HepG2 (cell line): ENCODE results near the gene WDR37. TPM values are rescaled to one million over a fixed set of nuclear protein-coding genes. Genes with fewer than 3 reads are reported as not detected.

Experiments used
- ARID5B ChIP-seq: IDR thresholded peaks from 2 replicates; pipeline ENCODE4 v1.4.0; 2020; ENCODE audit warnings: mild to moderate bottlenecking, missing genetic modification reagents
- CENPT ChIP-seq: sonication (generic); formaldehyde crosslinking; IDR thresholded peaks from 2 replicates; pipeline ENCODE4 v1.8.0; 2022; ENCODE audit warnings: low read depth, mild to moderate bottlenecking, moderate library complexity, missing genetic modification reagents
- DPF2 ChIP-seq: sonication (generic); formaldehyde crosslinking; IDR thresholded peaks from 2 replicates; pipeline ENCODE4 v1.4.0; 2020; ENCODE audit warnings: mild to moderate bottlenecking, low read depth, missing genetic modification reagents, borderline replicate concordance
- FOXK2 ChIP-seq: fragments of 450-650 bp; IDR thresholded peaks from 2 replicates; pipeline ENCODE4 v1.6.1; 2016
- FOXM1 ChIP-seq: sonication (generic); formaldehyde crosslinking; IDR thresholded peaks from 2 replicates; pipeline ENCODE4 v1.5.0; 2020; ENCODE audit warnings: missing genetic modification reagents
- HDAC1 ChIP-seq: sonication (generic); formaldehyde crosslinking; IDR thresholded peaks from 2 replicates; pipeline ENCODE4 v1.5.1; 2020; ENCODE audit warnings: mild to moderate bottlenecking, missing genetic modification reagents
- HIVEP1 ChIP-seq: sonication (generic); formaldehyde crosslinking; IDR thresholded peaks from 2 replicates; pipeline ENCODE4 v1.4.0; 2020; ENCODE audit warnings: mild to moderate bottlenecking, missing genetic modification reagents
- HOXA3 ChIP-seq: sonication (generic); formaldehyde crosslinking; IDR thresholded peaks from 2 replicates; pipeline ENCODE4 v1.5.0; 2020; ENCODE audit warnings: missing genetic modification reagents
- KDM5B ChIP-seq: sonication (generic); formaldehyde crosslinking; IDR thresholded peaks from 2 replicates; pipeline ENCODE4 v1.4.0; 2020; ENCODE audit warnings: missing genetic modification reagents, mild to moderate bottlenecking, borderline replicate concordance
- KLF11 ChIP-seq: IDR thresholded peaks from 2 replicates; pipeline ENCODE4 v1.6.1; 2016; ENCODE audit warnings: missing compliant biosample characterization
- MATR3 ChIP-seq: sonication (generic); formaldehyde crosslinking; IDR thresholded peaks from 2 replicates; pipeline ENCODE4 v1.4.0; 2020; ENCODE audit warnings: missing genetic modification reagents
- MTERF4 ChIP-seq: sonication (generic); formaldehyde crosslinking; IDR thresholded peaks from 2 replicates; pipeline ENCODE4 v1.8.0; 2023; ENCODE audit warnings: mild to moderate bottlenecking, missing genetic modification reagents
- PAX8 ChIP-seq: sonication (generic); formaldehyde crosslinking; IDR thresholded peaks from 2 replicates; pipeline ENCODE4 v1.8.0; 2022; ENCODE audit warnings: mild to moderate bottlenecking, missing genetic modification reagents, borderline replicate concordance
- PITX1 ChIP-seq: sonication (generic); formaldehyde crosslinking; IDR thresholded peaks from 2 replicates; pipeline ENCODE4 v1.5.1; 2020; ENCODE audit warnings: mild to moderate bottlenecking, missing genetic modification reagents
- POLR2A ChIP-seq, 2 experiments: IDR thresholded peaks; 2 replicates each; pipeline ENCODE4 v1.6.1; 2011; ENCODE audit warnings: low read depth in 2 of 2, low read length in 2 of 2, mild to moderate bottlenecking in 1 of 2, moderate library complexity in 1 of 2; ENCODE audit not compliant: insufficient read depth in 1 of 2
- RARA ChIP-seq: IDR thresholded peaks from 2 replicates; pipeline ENCODE4 v1.6.1; 2016; ENCODE audit warnings: missing genetic modification reagents, missing compliant biosample characterization
- SALL2 ChIP-seq: sonication (generic); formaldehyde crosslinking; IDR thresholded peaks from 2 replicates; pipeline ENCODE4 v1.8.1; 2023; ENCODE audit warnings: mild to moderate bottlenecking, missing genetic modification reagents, inconsistent platforms
- SKI ChIP-seq: fragments of 450-650 bp; IDR thresholded peaks from one replicate; pipeline ENCODE4 v1.6.1; 2018; ENCODE audit warnings: mild to moderate bottlenecking; ENCODE audit not compliant: partially characterized antibody
- YY1 ChIP-seq: IDR thresholded peaks from 2 replicates; pipeline ENCODE4 v1.6.1; 2011; ENCODE audit warnings: low read length, low read depth, moderate library complexity, mild to moderate bottlenecking; ENCODE audit not compliant: insufficient read depth, insufficient replicate concordance
- ZBTB34 ChIP-seq: sonication (generic); formaldehyde crosslinking; IDR thresholded peaks from 2 replicates; pipeline ENCODE4 v1.8.0; 2022; ENCODE audit warnings: mild to moderate bottlenecking, missing genetic modification reagents
- ZBTB39 ChIP-seq: sonication (generic); formaldehyde crosslinking; IDR thresholded peaks from 2 replicates; pipeline ENCODE4 v1.5.0; 2020; ENCODE audit warnings: missing genetic modification reagents
- ZNF17 ChIP-seq: sonication (generic); formaldehyde crosslinking; IDR thresholded peaks from 2 replicates; pipeline ENCODE4 v1.5.0; 2020; ENCODE audit warnings: mild to moderate bottlenecking, missing genetic modification reagents
- ZNF232 ChIP-seq: sonication (generic); formaldehyde crosslinking; IDR thresholded peaks from 2 replicates; pipeline ENCODE4 v1.4.0; 2020; ENCODE audit warnings: missing genetic modification reagents, borderline replicate concordance
- ZNF253 ChIP-seq: sonication (generic); formaldehyde crosslinking; IDR thresholded peaks from 2 replicates; pipeline ENCODE4 v1.8.0; 2022; ENCODE audit warnings: mild to moderate bottlenecking, missing genetic modification reagents, borderline replicate concordance
- ZNF749 ChIP-seq: sonication (generic); formaldehyde crosslinking; IDR thresholded peaks from 2 replicates; pipeline ENCODE4 v1.8.0; 2022; ENCODE audit warnings: mild to moderate bottlenecking, missing genetic modification reagents, moderate library complexity, borderline replicate concordance
- polyA plus RNA-seq, 8 experiments: library from polyadenylated mRNA; depleted of rRNA in 3 of 8; stranded (reverse) in 7 of 8; unstranded in 1 of 8; fragments of >200 nt; fragmentation: Illumina TruSeq in 4 of 8; extraction: Trizol in 4 of 8; gene quantifications; 2 replicates each; pipeline versions ENCODE4 v1.2.1 to v1.2.3, GENCODE V29; 2011 to 2016; ENCODE audit warnings: low read depth in 4 of 8, missing spikeins in 1 of 8, mixed read lengths in 1 of 8; ENCODE audit not compliant: insufficient read depth in 1 of 8
- total RNA-seq, 5 experiments: library from RNA; depleted of rRNA; stranded (reverse); fragments of >200 nt; fragmentation: Illumina TruSeq; extraction: Trizol; gene quantifications; 2 replicates each; pipeline ENCODE4 v1.2.3, GENCODE V29; 2016; ENCODE audit warnings: low read depth in 1 of 5

The WDR37 gene
- total and polyA plus RNA-seq, 2 of the 13 experiments (the other 11 are each of a cell fraction or from before 2014, with no cell fraction given), result 5.9 to 7.5 TPM

GRCh38 chr10:1058017-1058416, 1.8 kb downstream of the WDR37 start (continued):
- TF ChIP-seq ARID5B (CRISPR knock-in tag) (no peak), ZNF232 (CRISPR knock-in tag) (no peak), SKI (no peak), ZBTB34 (CRISPR knock-in tag) (no peak), SALL2 (no peak), YY1 (peak; percentile 15), HIVEP1 (CRISPR knock-in tag) (no peak), CENPT (CRISPR knock-in tag) (no peak), DPF2 (CRISPR knock-in tag) (no peak), PAX8 (CRISPR knock-in tag) (no peak), FOXK2 (no peak), ZBTB39 (CRISPR knock-in tag) (no peak), POLR2A (IDR thresholded peaks at IDR 0.05; ENCODE audit: insufficient read depth in 1 of 2, low read depth in 2 of 2, low read length in 2 of 2) (peak in 1 of 2 experiments; percentile 25; a peak in 1 of 4 replicates), RARA (CRISPR knock-in tag) (no peak), KDM5B (no peak), ZNF253 (CRISPR knock-in tag) (no peak), ZNF749 (CRISPR knock-in tag) (no peak), HOXA3 (peak; percentile 36; the same call in 1 of the 2 replicates), HDAC1 (CRISPR knock-in tag) (no peak), PITX1 (CRISPR knock-in tag) (no peak), MTERF4 (CRISPR knock-in tag) (no peak), FOXM1 (CRISPR knock-in tag) (no peak), KLF11 (no peak), MATR3 (CRISPR knock-in tag) (no peak), ZNF17 (no peak)
